H9 (cell line): ENCODE results near the gene S1PR2. TPM values are rescaled to one million over a fixed set of nuclear protein-coding genes. Genes with fewer than 3 reads are reported as not detected.
A peak's percentile ranks its signal among the peaks of the same experiment; 100 is the strongest.

ENCODE experiments used
- DNase-seq: peaks from one replicate; pipeline ENCODE4 v3.0.0-alpha.2; 2017
- H2AFZ ChIP-seq: one replicate; pipeline ENCODE4 v1.6.1; 2013; ENCODE audit warnings: mild to moderate bottlenecking, low read length, control low read depth, moderate library complexity
- H2AK5ac ChIP-seq: 2 replicates; pipeline ENCODE4 v1.6.1; 2013; ENCODE audit warnings: low read length, control low read depth, mixed read lengths; ENCODE audit not compliant: insufficient read length
- H2BK120ac ChIP-seq: one replicate; pipeline ENCODE4 v1.6.1; 2013; ENCODE audit warnings: low read depth, mild to moderate bottlenecking, low read length, control low read depth, inconsistent platforms; ENCODE audit not compliant: poor library complexity, severe bottlenecking
- H2BK12ac ChIP-seq: 2 replicates; pipeline ENCODE4 v1.6.1; 2013; ENCODE audit warnings: low read length, control low read depth, mixed read lengths, low read depth; ENCODE audit not compliant: insufficient read length
- H2BK15ac ChIP-seq: 2 replicates; pipeline ENCODE4 v1.6.1; 2013; ENCODE audit warnings: low read depth, low read length, control low read depth
- H2BK20ac ChIP-seq: one replicate; pipeline ENCODE4 v1.6.1; 2013; ENCODE audit warnings: low read depth, mild to moderate bottlenecking, low read length, control low read depth, inconsistent platforms; ENCODE audit not compliant: poor library complexity, severe bottlenecking
- H2BK5ac ChIP-seq: 2 replicates; pipeline ENCODE4 v1.6.1; 2013; ENCODE audit warnings: low read length, control low read depth, mixed read lengths; ENCODE audit not compliant: insufficient read length
- H3K14ac ChIP-seq: 2 replicates; pipeline ENCODE4 v1.6.1; 2013; ENCODE audit warnings: low read length, control low read depth; ENCODE audit not compliant: insufficient read depth
- H3K18ac ChIP-seq: 2 replicates; pipeline ENCODE4 v1.6.1; 2013; ENCODE audit warnings: low read depth, mild to moderate bottlenecking, mixed read lengths, low read length, control low read depth; ENCODE audit not compliant: insufficient read length
- H3K23ac ChIP-seq: 2 replicates; pipeline ENCODE4 v1.6.1; 2013; ENCODE audit warnings: low read length, control low read depth, mixed read lengths, low read depth; ENCODE audit not compliant: insufficient read length
- H3K23me2 ChIP-seq: 2 replicates; pipeline ENCODE4 v1.6.1; 2013; ENCODE audit warnings: low read depth, mild to moderate bottlenecking, mixed read lengths, low read length, control low read depth; ENCODE audit not compliant: insufficient read length, poor library complexity, severe bottlenecking
- H3K27ac ChIP-seq: 2 replicates; pipeline ENCODE4 v1.5.1; 2013; ENCODE audit warnings: low read length, control low read depth, mixed read lengths, low read depth; ENCODE audit not compliant: insufficient read length
- H3K27me3 ChIP-seq: 2 replicates; pipeline ENCODE4 v1.6.1; 2013; ENCODE audit warnings: low read length, control low read depth, inconsistent platforms; ENCODE audit not compliant: insufficient read depth
- H3K4ac ChIP-seq: 2 replicates; pipeline ENCODE4 v1.6.1; 2013; ENCODE audit warnings: low read depth, mild to moderate bottlenecking, control low read depth, inconsistent platforms, low read length, moderate library complexity
- H3K4me1 ChIP-seq: 2 replicates; pipeline ENCODE4 v1.6.1; 2013; ENCODE audit warnings: low read length, control low read depth, inconsistent platforms; ENCODE audit not compliant: insufficient read depth
- H3K4me2 ChIP-seq: 2 replicates; pipeline ENCODE4 v1.6.1; 2013; ENCODE audit warnings: low read length, control low read depth, mixed read lengths; ENCODE audit not compliant: insufficient read length, insufficient read depth
- H3K56ac ChIP-seq: 2 replicates; pipeline ENCODE4 v1.6.1; 2013; ENCODE audit warnings: low read depth, mild to moderate bottlenecking, mixed read lengths, low read length, control low read depth; ENCODE audit not compliant: insufficient read length
- H3K79me1 ChIP-seq: 2 replicates; pipeline ENCODE4 v1.6.1; 2013; ENCODE audit warnings: low read depth, mild to moderate bottlenecking, moderate library complexity, low read length, control low read depth, inconsistent platforms; ENCODE audit not compliant: insufficient read depth, poor library complexity, severe bottlenecking
- H3K79me2 ChIP-seq: 2 replicates; pipeline ENCODE4 v1.6.1; 2013; ENCODE audit warnings: low read length, control low read depth, inconsistent platforms; ENCODE audit not compliant: insufficient read depth
- H3K9ac ChIP-seq: 2 replicates; pipeline ENCODE4 v1.6.1; 2013; ENCODE audit warnings: low read length, control low read depth, mixed read lengths; ENCODE audit not compliant: insufficient read length; ENCODE audit errors: extremely low read depth
- H3K9me3 ChIP-seq: one replicate; pipeline ENCODE4 v1.6.1; 2013; ENCODE audit warnings: low read depth, low read length, inconsistent platforms; ENCODE audit not compliant: control insufficient read depth
- H3T11ph ChIP-seq: one replicate; pipeline ENCODE4 v1.6.1; 2013; ENCODE audit warnings: mild to moderate bottlenecking, low read length, control low read depth, inconsistent platforms
- H4K20me1 ChIP-seq: one replicate; pipeline ENCODE4 v1.6.1; 2013; ENCODE audit not compliant: control insufficient read depth, insufficient read length, insufficient read depth
- H4K5ac ChIP-seq: 2 replicates; pipeline ENCODE4 v1.6.1; 2013; ENCODE audit warnings: low read depth, mild to moderate bottlenecking, mixed read lengths, low read length, control low read depth; ENCODE audit not compliant: insufficient read length
- H4K8ac ChIP-seq: replicated peaks from 2 replicates; pipeline ENCODE4 v1.6.1; 2013; ENCODE audit warnings: low read length, control low read depth, mixed read lengths, low read depth; ENCODE audit not compliant: insufficient read length
- H4K91ac ChIP-seq: 2 replicates; pipeline ENCODE4 v1.6.1; 2013; ENCODE audit warnings: low read depth, mild to moderate bottlenecking, moderate library complexity, mixed read lengths, low read length, control low read depth; ENCODE audit not compliant: insufficient read length
- H3K27ac Mint-ChIP-seq, 3 experiments: 2 replicates in 2 of 3; 3 replicates in 1 of 3; pipeline ENCODE4 v1.8.0; 2020 to 2021; ENCODE audit warnings: mixed read lengths in 3 of 3, mild to moderate bottlenecking in 1 of 3, moderate library complexity in 1 of 3
- H3K27me3 Mint-ChIP-seq: 2 replicates; pipeline ENCODE4 v1.8.0; 2021; ENCODE audit warnings: low read depth, mild to moderate bottlenecking, moderate library complexity, mixed read lengths
- H3K36me3 Mint-ChIP-seq, 3 experiments: 2 replicates in 2 of 3; 3 replicates in 1 of 3; pipeline ENCODE4 v1.8.0; 2020 to 2021; ENCODE audit warnings: low read depth in 3 of 3, mixed read lengths in 3 of 3; ENCODE audit not compliant: insufficient read depth in 1 of 3
- H3K4me1 Mint-ChIP-seq, 2 experiments: 2 replicates each; pipeline ENCODE4 v1.8.0; 2020; ENCODE audit warnings: mixed read lengths in 2 of 2
- H3K4me3 Mint-ChIP-seq, 2 experiments: 2 replicates in 1 of 2; 3 replicates in 1 of 2; pipeline ENCODE4 v1.8.0; 2020 to 2021; ENCODE audit warnings: mild to moderate bottlenecking in 2 of 2, mixed read lengths in 2 of 2, moderate library complexity in 1 of 2
- H3K9me3 Mint-ChIP-seq, 2 experiments: 2 replicates in 1 of 2; 3 replicates in 1 of 2; pipeline ENCODE4 v1.8.0; 2020; ENCODE audit warnings: mild to moderate bottlenecking in 2 of 2, mixed read lengths in 2 of 2, moderate library complexity in 1 of 2
- WGBS: extraction: QIAGEN DNeasy Blood & Tissue Kit; methylation state at CpG from one replicate; pipeline ENCODE4 v1.1.7; 2013; ENCODE audit warnings: missing lambda C conversion rate, low lambda C conversion rate, mixed read lengths; ENCODE audit not compliant: insufficient read length; ENCODE audit errors: extremely low coverage; 5-methylcytosine and 5-hydroxymethylcytosine counted together
- total RNA-seq: library from RNA; stranded (reverse); gene quantifications from 2 replicates; pipeline ENCODE4 v1.2.1, GENCODE V29; 2021
- TF ChIP-seq, protein P1 (sequence below): fragments of 200-600 bp; sonication (generic); conservative IDR thresholded peaks from 3 replicates; pipeline ENCODE4 v1.8.0; 2021; ENCODE audit warnings: antibody characterized with exemption, mild to moderate bottlenecking

Gene S1PR2
- total RNA-seq, 1 experiment from 2014 or later, result 11.5 TPM

DNA sequence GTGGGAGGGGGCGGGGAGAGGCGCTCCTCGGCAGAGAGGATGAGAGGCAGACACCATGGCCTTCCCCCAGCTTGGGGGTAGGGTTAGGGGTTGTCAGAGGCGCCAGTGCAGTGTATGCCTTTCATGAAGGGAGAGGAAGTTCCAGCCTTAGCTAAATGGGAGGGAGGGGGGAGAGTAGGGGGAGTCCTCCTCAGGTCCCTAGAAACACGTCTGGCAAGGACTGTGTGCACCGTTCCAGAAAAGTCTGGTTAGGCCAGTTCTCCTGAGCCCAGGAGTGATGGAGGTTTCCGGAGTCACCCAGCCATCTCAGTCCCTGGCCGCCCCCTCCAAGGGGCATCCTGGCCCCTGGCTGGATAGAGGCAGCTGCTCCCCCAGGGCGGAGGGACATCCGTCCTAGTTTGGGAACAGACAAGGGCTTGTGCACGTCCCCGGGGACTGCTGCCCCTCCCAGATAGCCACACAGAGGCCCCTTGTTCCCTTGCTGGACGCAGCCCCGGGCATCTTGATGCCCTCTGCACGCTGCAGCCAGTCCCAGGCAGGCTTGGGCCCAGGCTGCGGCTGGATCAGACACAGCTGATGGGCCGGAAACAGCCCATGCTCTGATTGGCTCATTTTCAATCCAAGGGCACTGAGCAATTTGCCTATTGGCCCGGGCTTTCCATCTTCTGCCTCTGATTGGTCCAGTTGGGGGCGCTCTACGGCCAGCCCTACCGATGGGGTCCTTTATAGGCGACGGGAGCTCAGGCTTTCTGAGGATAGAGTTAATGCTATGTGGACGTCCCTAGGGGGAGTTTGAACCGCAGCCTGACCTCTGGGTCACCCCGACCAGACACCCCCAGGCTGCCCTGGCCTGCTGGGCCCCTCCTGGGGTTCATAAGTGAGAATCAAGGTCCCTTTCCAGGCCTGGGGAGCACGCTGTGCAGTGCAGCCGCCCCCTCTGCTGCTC is 3.8 kb downstream of the S1PR2 start:
- Mint-ChIP-seq H3K27me3 (no peaks in the 10 kb centered on the region; the same call in none of the 2 replicates), H3K9me3 (no peaks in the 10 kb centered on the region), H3K27ac (no peak overlapping the region), H3K36me3 (peaks cover 3 to 13% (median 8%) of the 10 kb centered on the region in 3 experiments; a peak in 6 of 7 replicates), H3K4me3 (no peak overlapping the region), H3K4me1 (peaks cover 8 to 16% of the 10 kb centered on the region in 2 experiments)
- no peak overlapping the region for H4K5ac ChIP-seq
- no peak overlapping the region for H4K8ac ChIP-seq
- no peak overlapping the region for H2BK5ac ChIP-seq
- H3K18ac ChIP-seq, result no peak overlapping the region
- no CpG with 5 or more reads among the region's 28 CpGs for WGBS
- H3K79me2 ChIP-seq, result no peaks in the 10 kb centered on the region
- H3K23me2 ChIP-seq, result peaks cover 13% of the 10 kb centered on the region
- H2AK5ac ChIP-seq, result no peak overlapping the region
- TF ChIP-seq, protein P1, sequence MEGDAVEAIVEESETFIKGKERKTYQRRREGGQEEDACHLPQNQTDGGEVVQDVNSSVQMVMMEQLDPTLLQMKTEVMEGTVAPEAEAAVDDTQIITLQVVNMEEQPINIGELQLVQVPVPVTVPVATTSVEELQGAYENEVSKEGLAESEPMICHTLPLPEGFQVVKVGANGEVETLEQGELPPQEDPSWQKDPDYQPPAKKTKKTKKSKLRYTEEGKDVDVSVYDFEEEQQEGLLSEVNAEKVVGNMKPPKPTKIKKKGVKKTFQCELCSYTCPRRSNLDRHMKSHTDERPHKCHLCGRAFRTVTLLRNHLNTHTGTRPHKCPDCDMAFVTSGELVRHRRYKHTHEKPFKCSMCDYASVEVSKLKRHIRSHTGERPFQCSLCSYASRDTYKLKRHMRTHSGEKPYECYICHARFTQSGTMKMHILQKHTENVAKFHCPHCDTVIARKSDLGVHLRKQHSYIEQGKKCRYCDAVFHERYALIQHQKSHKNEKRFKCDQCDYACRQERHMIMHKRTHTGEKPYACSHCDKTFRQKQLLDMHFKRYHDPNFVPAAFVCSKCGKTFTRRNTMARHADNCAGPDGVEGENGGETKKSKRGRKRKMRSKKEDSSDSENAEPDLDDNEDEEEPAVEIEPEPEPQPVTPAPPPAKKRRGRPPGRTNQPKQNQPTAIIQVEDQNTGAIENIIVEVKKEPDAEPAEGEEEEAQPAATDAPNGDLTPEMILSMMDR, result peak; percentile 41
- no peak overlapping the region for H3K27ac ChIP-seq
- H2BK12ac ChIP-seq, result no peak overlapping the region
- no peak overlapping the region for H3K9ac ChIP-seq
- no peaks in the 10 kb centered on the region for H3K79me1 ChIP-seq
- no peak overlapping the region for H2BK120ac ChIP-seq
- H4K20me1 ChIP-seq, result no peaks in the 10 kb centered on the region
- H3K9me3 ChIP-seq, result no peaks in the 10 kb centered on the region
- H3K14ac ChIP-seq, result no peak overlapping the region
- H2AFZ ChIP-seq, result no peak overlapping the region
- no peaks in the 10 kb centered on the region for H3K4me1 ChIP-seq
- DNase-seq, result peak; percentile 55
- H2BK20ac ChIP-seq, result no peak overlapping the region
- H3K27me3 ChIP-seq, result no peaks in the 10 kb centered on the region
- no peak overlapping the region for H3T11ph ChIP-seq
- H3K4me2 ChIP-seq, result no peak overlapping the region
- H3K23ac ChIP-seq, result no peak overlapping the region
- no peak overlapping the region for H2BK15ac ChIP-seq
- H3K56ac ChIP-seq, result no peak overlapping the region
- no peak overlapping the region for H4K91ac ChIP-seq
- no peak overlapping the region for H3K4ac ChIP-seq
